ENCODE results near the gene GLIS1. TPM values are rescaled to one million over a fixed set of nuclear protein-coding genes. Genes with fewer than 3 reads are reported as not detected.

GLIS1 gene
- total and polyA plus RNA-seq, 2 of the 8 experiments (the other 6 are each of a cell fraction or from before 2014, with no cell fraction given) = 0.15 to 0.22 TPM

GRCh38 chr1:53573522-53573921 lies 165.4 kb downstream of the GLIS1 start:
- H2BK120ac ChIP-seq (replicated peaks; ENCODE audit: low read depth, low read length) = no peak overlapping the region
- H3K4ac ChIP-seq (replicated peaks; ENCODE audit: insufficient read length, low read depth, low read length) = no peak overlapping the region
- peak overlapping the region; percentile 27 for H3K23ac ChIP-seq (ENCODE audit: insufficient read length)
- H2BK12ac ChIP-seq (ENCODE audit: low read depth, low read length) = peak overlapping the region; percentile 10; the same call in 1 of the 2 replicates
- 93% methylated on average over 8 of the region's 8 CpGs; no CpG with 5 or more reads in 1 of the 2 experiments for WGBS, 2 experiments (ENCODE audit: extremely low coverage in 1 of 2, insufficient coverage in 1 of 2, insufficient read length in 1 of 2, insufficient replicate concordance in 2 of 2, low coverage in 1 of 2, low lambda C conversion rate in 2 of 2, missing lambda C conversion rate in 1 of 2)
- H4K5ac ChIP-seq (ENCODE audit: insufficient read length, low read depth, low read length) = no peak overlapping the region
- CTCF ChIA-PET (ENCODE audit: partially characterized antibody) = interaction anchor here (0.9 to 13.2 kb wide), 12 partner anchors 9 to 189 kb away, joined by 3 to 175 read pairs (median 4); no protein-coding TSS in a partner anchor
- no peaks in the 10 kb centered on the region for H3K79me2 ChIP-seq (ENCODE audit: control insufficient read depth in 1 of 2, insufficient read depth in 2 of 2, low read length in 2 of 2)
- H3K9ac ChIP-seq (replicated peaks in 1 of 4; ENCODE audit: extremely low read depth in 1 of 4, low read depth in 3 of 4, low read length in 3 of 4) = no peak overlapping the region; a peak in 1 of 7 replicates
- H3K18ac ChIP-seq (ENCODE audit: extremely low read depth, low read length) = no peak overlapping the region
- no peak overlapping the region for H2BK5ac ChIP-seq (ENCODE audit: low read depth, low read length)
- H4K91ac ChIP-seq (replicated peaks; ENCODE audit: insufficient read length, low read length) = peak overlapping the region; percentile 46
- H3K79me1 ChIP-seq (ENCODE audit: low read depth, low read length) = no peaks in the 10 kb centered on the region
- H2AFZ ChIP-seq (ENCODE audit: low read length) = no peak overlapping the region
- H3K9me3 ChIP-seq (ENCODE audit: insufficient read depth in 2 of 2, low read depth in 1 of 2, low read length in 1 of 2) = no peaks in the 10 kb centered on the region
- H3K23me2 ChIP-seq (ENCODE audit: low read depth, low read length) = no peaks in the 10 kb centered on the region
- POLR2A ChIA-PET (ENCODE audit: partially characterized antibody) = no interaction called here
- H3K56ac ChIP-seq (replicated peaks; ENCODE audit: insufficient read length, low read depth, low read length) = no peak overlapping the region
- no peak overlapping the region for H4K8ac ChIP-seq (ENCODE audit: extremely low read depth, insufficient read depth, low read length)
- no peaks in the 10 kb centered on the region for H3K27me3 ChIP-seq (replicated peaks in 1 of 4; ENCODE audit: control insufficient read depth in 3 of 4, extremely low read depth in 1 of 4, insufficient read depth in 3 of 4, low read length in 3 of 4)
- H4K20me1 ChIP-seq (replicated peaks in 1 of 2; ENCODE audit: control insufficient read depth in 1 of 2, insufficient read depth in 2 of 2, low read length in 2 of 2) = peaks cover 0 to 2% of the 10 kb centered on the region in 2 experiments
- H3K4me2 ChIP-seq (ENCODE audit: insufficient read depth in 1 of 2, low read depth in 2 of 2, low read length in 2 of 2) = no peak overlapping the region
- DNase-seq (ENCODE audit: low read depth in 1 of 2, low spot score in 2 of 2) = no peak
- no peak overlapping the region for H2BK15ac ChIP-seq (ENCODE audit: low read length)
- no peaks in the 10 kb centered on the region for H3K36me3 ChIP-seq (ENCODE audit: control insufficient read depth in 2 of 4, insufficient read depth in 4 of 4, low read length in 3 of 4)
- no peak for FAIRE-seq
- H3K14ac ChIP-seq (ENCODE audit: insufficient read length) = no peak overlapping the region
- H2BK20ac ChIP-seq (ENCODE audit: low read length) = no peak overlapping the region
- no peak overlapping the region for H3K27ac ChIP-seq (ENCODE audit: low read depth, low read length)
- peaks cover 0 to 12% (median 6%) of the 10 kb centered on the region in 4 experiments; a peak in 5 of 7 replicates for H3K4me1 ChIP-seq (replicated peaks in 1 of 4; ENCODE audit: control insufficient read depth in 3 of 4, insufficient read depth in 4 of 4, low read length in 3 of 4)
- no peak overlapping the region; the same call in 1 of the 2 replicates for H2AK5ac ChIP-seq (ENCODE audit: low read depth, low read length)
- no peak overlapping the region for H3K4me3 ChIP-seq (ENCODE audit: extremely low read depth in 1 of 4, insufficient read depth in 2 of 4, low read depth in 3 of 4, low read length in 4 of 4)
- TF ChIP-seq TBP (IDR thresholded peaks at IDR 0.05; ENCODE audit: low read depth, low read length) = no peak

Measured in H1 (cell line).